Measurements from ENCODE around the gene MAML2. TPM values are rescaled to one million over a fixed set of nuclear protein-coding genes. Genes with fewer than 3 reads are reported as not detected.
"Not testable (repeated sequence)": the region's sequence is repeated elsewhere in the genome, so short reads cannot be mapped to it uniquely, and the experiment has no call there.

The MAML2 gene
- total RNA-seq, 1 experiment from 2014 or later = 6.6 TPM

DNA sequence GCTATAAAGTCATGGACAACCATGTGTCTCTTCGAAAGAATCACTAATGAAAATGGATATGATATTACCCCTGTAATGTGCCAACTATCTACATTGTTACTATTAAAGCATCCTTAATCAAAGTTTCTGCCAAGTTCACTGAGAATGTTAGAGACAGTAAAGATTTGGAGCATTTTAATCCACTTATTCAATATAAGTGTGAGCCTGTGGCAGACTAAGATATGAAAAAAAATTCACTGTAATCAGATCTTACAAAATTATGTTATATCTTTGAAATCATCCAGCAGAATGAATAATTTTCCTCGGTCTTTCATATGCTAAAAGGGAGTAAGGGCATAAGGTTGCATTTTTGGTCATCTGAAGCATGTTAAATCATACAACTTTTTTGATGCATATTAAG, 49.9 kb downstream of the MAML2 start:
- no peak for DNase-seq (ENCODE audit: low read depth)

- no peak for DNase-seq (ENCODE audit: low read depth)
Observed at GRCh38 chr11:96292291-96293010, 50.5 kb downstream of the MAML2 start.

DNA sequence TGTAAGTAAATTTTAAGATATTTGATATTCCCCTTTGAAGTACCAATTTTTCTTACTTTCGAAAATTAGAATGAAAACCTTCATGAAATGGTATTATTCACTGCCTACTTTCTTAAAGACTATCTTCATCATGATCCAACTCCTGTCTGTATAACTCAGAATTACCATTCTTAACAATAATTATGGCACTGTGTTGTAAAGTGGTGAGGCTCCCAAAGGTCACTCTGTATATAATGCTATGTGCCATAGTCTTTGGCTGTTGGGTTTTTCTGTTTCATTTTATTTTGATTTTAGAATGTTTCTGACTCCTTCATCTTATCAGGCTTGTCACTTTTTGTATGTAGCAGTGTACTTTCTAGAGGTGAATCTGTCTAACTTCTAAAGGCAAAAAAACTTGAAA, 52.4 kb downstream of the MAML2 start:
- DNase-seq (ENCODE audit: low read depth) = no peak

GRCh38 chr11:96290031-96290430, 53.0 kb downstream of the MAML2 start:
- DNase-seq (ENCODE audit: low read depth) = no peak

DNA sequence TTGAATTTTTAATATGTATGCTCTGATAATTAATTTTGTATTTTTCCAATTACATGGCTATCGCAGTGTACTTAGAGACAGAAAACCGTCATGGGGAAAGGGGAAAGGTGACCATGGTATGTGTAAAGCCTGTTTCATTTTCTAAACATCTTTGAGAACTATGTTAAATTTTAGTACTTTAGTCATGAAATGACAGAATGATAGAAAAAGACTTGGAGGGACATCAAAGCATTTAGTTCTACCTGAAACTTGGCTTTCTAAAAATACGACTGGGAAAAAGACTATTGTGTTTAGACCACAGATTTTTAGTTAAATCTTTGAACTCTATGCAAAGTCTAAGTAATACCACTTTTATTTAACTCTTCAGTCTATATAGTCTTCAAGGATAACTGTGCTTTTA, 54.1 kb downstream of the MAML2 start:
- no peak for DNase-seq (ENCODE audit: low read depth)

GRCh38 chr11:96287822-96288439, 55.1 kb downstream of the MAML2 start:
- no peak for DNase-seq (ENCODE audit: low read depth)

- not testable (repeated sequence) for DNase-seq (ENCODE audit: low read depth)
Observed at GRCh38 chr11:96285985-96286384, 57.0 kb downstream of the MAML2 start.

DNA sequence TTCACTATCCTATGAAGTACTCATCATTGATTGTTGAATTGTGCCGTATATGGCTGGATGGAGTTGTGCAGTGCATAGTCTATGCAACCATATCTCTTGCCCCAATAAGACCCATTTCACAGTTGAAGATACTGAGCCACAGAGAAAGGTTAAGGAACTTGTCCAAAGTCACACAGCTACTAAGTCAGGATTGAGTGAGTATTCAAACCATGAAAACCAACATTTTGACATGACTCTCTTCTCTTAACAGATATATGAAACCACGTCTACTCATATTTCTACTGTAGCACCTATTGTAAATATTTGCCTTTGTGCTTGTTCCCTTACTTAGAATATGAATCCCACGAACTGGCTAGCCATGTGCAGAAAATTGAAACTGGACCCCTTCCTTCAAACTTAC, 58.1 kb downstream of the MAML2 start:
- no peak for DNase-seq (ENCODE audit: low read depth)

DNA sequence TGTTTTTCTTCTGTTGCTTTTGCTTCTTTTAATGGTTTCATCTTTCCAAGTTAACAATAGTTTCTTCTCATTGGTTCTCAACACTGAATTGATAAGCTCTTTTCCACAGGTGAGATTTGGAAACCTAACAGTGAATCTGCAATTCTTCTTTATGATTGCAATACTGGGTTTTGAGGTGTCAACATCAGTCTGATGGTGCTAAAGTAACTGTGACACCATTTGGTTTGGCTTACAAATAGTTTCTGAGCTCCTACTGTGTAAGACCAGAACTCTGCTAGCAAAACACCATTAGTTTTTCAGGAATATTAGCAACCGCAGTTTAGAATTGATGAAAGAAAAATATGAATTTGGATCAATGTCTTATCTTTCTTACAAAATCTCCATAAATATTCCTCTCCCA, 58.6 kb downstream of the MAML2 start:
- DNase-seq (ENCODE audit: low read depth) = no peak

GRCh38 chr11:96282625-96283220, 60.3 kb downstream of the MAML2 start:
- DNase-seq (ENCODE audit: low read depth) = no peak

DNA sequence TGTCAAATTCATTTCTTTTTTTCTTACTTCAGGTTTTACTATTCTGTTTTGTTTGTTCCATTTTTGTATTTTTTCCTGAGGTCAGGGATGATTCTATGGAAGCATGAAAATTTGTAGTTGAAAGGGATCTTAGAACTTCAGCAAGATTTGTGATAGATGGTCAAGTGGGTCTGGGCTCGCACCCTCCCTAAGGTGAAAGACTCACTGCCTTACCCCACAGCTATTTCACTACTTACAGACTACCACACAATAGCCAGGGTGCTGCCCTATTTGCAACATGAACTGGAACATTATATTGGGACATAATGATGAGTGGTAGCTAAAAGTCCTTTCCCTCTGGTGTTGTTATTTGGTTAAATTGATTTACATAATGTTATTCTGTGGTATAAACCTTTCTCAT, 62.6 kb downstream of the MAML2 start:
- DNase-seq (ENCODE audit: low read depth) = no peak

DNA sequence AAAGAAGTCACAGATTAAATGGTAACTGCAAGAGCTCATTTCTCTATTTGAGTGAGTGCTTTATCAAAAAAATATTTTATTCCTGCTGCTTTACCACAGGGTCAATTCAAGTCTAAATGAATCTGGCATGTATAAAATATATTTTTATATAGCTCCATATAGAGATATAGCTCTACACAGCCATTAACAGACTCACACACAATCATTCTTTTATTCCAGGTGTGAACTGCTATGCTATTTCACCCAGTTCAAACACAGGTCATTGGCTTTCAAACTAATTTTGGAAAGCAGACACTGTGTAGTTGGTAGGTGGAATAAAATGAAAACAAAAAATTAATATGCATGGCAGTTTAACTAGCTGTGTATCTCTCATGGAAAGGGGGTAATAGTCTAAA, 63.1 kb downstream of the MAML2 start:
- DNase-seq (ENCODE audit: low read depth) = no peak

DNA sequence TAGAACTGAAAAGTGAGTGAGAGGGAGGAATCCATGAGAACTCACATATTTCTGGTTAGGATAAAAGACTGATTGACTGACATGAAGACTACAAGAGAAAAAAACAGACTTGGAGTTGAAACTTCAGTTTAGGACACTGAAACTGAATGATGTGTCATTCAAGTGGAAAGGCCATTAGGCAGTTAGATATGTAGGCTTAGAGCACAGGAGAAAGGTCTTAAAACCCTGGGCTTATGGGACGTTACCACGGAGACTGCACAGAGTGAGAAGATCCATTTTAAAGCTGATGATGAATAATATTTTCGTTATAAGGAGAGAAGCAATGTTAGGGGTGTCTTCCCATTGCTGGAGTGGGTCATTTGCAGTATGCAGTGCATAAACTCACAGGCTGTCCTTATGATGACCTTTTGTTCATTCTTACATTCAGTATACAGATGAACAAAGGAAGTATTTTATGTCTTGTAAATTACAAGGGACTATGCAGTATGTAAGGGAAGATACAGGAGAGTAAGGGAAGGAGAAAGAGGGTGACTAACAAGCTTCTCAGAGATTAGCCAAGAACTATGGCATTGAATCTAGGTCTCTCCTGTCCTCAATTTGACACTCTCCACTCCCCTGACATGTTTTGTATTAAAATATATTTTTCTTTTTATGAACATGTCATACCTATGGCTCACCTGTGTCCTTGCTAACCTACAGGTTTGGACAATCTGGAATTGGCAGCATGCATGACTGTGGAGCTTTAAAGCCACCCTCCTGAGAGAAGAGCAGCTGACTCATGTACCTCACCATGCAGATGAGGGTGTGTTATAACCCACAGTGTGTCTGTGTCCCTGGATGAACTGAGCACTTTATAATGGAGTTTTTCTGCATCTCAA, 63.7 kb downstream of the MAML2 start:
- DNase-seq (ENCODE audit: low read depth) = peak; percentile 42

DNA sequence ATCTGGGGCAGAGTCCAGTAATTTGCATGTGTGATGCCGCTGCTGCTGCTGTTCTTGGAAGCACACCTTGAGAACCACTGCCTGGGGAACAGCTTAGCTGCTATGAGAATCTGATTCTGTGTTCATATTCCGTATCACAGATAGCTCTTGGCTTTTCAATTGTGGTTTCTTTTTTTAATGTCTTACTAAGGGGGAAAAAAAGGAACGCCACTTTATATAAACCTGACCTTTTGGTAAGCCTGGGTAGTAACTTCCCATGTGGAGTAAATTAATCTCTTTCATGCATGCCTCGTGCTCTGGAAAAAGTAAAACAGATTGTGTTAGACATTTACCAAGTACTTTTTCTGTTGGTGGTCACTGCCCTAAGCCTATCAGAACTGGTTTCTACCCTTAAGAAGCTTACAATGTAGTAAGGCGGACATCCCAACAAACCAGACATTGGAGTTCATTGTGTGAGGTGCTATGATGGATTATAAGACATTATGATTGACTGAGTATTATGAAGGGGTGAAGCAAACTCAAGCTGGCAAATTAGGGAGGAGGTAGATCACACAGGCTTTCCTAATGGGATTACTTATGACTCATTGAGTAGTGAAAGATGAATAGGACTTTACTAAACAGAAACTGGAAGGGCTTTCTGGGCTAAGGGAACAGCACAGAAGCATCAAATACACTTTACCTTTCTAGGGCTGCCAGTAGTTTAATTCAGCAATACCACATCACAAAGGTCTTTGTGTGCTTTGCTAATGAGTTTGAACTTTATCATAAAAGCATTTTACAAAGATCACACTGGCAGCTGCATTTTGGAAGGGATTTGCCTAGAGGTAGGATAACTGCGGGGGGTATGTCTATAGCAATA, 64.7 kb downstream of the MAML2 start:
- peak; percentile 29 for DNase-seq (ENCODE audit: low read depth)

GRCh38 chr11:96277696-96278038, 65.3 kb downstream of the MAML2 start:
- DNase-seq (ENCODE audit: low read depth) = no peak

DNA sequence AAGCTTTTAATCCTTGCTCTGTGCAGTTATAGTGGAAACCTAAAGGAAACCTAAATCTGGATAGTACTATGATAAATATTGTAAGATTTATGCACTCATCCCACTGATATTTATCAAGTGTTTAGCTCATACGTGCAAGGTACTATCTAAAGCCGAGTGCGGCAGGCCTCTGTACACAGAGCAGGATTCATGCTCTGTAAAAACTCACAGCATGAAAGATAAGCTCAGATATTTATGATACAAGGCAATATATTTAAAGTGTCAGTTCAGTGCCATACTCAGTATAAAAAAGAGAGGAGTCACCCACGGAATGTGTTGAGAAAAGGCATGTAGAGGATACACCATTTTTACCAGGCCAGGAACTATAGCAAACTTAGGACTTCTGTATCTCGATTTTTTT, 66.2 kb downstream of the MAML2 start:
- DNase-seq (ENCODE audit: low read depth) = no peak

GRCh38 chr11:96275801-96276594, 67.0 kb downstream of the MAML2 start:
- DNase-seq (ENCODE audit: low read depth) = no peak

GRCh38 chr11:96273507-96273906, 69.5 kb downstream of the MAML2 start:
- no peak for DNase-seq (ENCODE audit: low read depth)

DNA sequence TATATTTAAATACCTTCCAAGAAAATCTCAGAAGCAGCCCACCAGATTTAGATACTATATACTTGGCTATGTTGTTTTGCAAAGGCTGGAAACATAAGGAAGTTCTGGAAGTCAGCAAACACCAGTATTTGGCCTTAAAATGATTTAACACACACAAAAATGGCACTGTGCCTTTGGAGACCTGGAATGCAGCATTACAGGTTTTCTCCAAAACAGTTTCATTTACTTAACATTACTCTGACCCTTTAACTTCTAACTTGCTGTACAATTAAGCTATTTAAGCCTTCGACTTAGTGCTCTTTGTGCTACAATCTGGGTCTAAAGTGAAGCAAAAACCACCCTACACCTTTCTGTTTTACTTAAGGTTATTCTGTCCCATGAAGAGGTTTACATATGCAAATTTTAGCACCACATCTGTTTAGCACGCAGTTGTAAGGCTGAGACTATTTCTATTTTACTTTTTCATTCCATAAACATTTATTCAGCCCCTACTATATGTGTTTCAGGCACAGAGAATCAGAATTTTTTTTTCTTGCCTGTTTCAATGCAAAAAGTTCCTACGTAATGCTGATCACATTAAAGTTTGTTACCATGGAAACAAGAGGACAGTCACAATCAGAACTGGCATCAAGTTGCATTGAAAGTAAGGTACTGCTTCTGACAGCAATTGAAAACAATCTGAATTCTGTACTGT, 70.3 kb downstream of the MAML2 start:
- DNase-seq (ENCODE audit: low read depth) = no peak

DNA sequence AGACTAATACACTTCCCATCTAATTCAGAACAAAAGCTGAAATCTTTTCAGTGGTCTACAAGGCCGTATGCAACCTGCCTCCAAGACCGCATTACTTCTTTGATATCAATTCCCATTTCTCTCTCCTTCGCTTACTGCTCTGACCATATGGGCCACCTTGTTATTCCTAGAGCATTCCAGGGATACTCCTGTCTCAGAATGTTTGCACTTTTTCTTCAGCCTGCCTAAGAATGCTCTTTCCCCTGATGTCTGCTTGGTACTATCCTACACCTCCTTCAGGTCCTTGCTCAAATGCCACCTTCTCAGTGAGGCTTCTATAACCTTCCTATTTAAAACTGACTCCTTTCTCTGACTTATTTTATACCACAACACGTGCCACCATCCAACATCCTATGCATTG, 71.2 kb downstream of the MAML2 start:
- DNase-seq (ENCODE audit: low read depth) = no peak
